ENCODE results near the gene ACAP3.

The ACAP3 gene

GRCh38 chr1:1284221-1285101, 23.3 kb downstream of the ACAP3 start:
- DNase-seq = no peak

- DNase-seq = no peak
Measured at GRCh38 chr1:1283821-1284220, 23.9 kb downstream of the ACAP3 start.

GRCh38 chr1:1282998-1283397, 24.7 kb downstream of the ACAP3 start:
- DNase-seq = no peak

GRCh38 chr1:1281533-1282321, 26.0 kb downstream of the ACAP3 start:
- DNase-seq = no peak

- DNase-seq = no peak
Measured at GRCh38 chr1:1280782-1281481, 26.8 kb downstream of the ACAP3 start.

GRCh38 chr1:1279028-1279427, 28.7 kb downstream of the ACAP3 start:
- DNase-seq = no peak

- DNase-seq = no peak
Measured at GRCh38 chr1:1278620-1279019, 29.1 kb downstream of the ACAP3 start.

- no peak for DNase-seq
Measured at GRCh38 chr1:1275836-1276235, 31.9 kb downstream of the ACAP3 start.

- no peak for DNase-seq
Measured at GRCh38 chr1:1274931-1275431, 32.7 kb downstream of the ACAP3 start.

GRCh38 chr1:1274299-1274930, 33.3 kb downstream of the ACAP3 start:
- no peak for DNase-seq

GRCh38 chr1:1273512-1274298, 34.0 kb downstream of the ACAP3 start, which contains the start of gene UBE2J2:
Gene UBE2J2 (minus strand): TSS chr1:1273854. CDS start chr1:1267992, 5,862 bp downstream.
- peak; percentile 89 for DNase-seq

GRCh38 chr1:1273209-1273511, 34.6 kb downstream of the ACAP3 start:
- DNase-seq = no peak

GRCh38 chr1:1272341-1273208, 35.2 kb downstream of the ACAP3 start:
- no peak for DNase-seq

GRCh38 chr1:1270813-1271212, 36.9 kb downstream of the ACAP3 start:
- DNase-seq = no peak

GRCh38 chr1:1268284-1268682, 39.4 kb downstream of the ACAP3 start:
- no peak for DNase-seq

- no peak for DNase-seq
Measured at GRCh38 chr1:1267488-1268283, 40.0 kb downstream of the ACAP3 start.

GRCh38 chr1:1264868-1265272, 42.9 kb downstream of the ACAP3 start:
- DNase-seq = no peak

- no peak for DNase-seq
Measured at GRCh38 chr1:1264026-1264425, 43.7 kb downstream of the ACAP3 start.

- no peak for DNase-seq
Measured at GRCh38 chr1:1262758-1263157, 45.0 kb downstream of the ACAP3 start.

GRCh38 chr1:1262071-1262470, 45.7 kb downstream of the ACAP3 start:
- no peak for DNase-seq

Data from activated CD4-positive, CD25-positive, alpha-beta regulatory T cell treated with anti-CD3 and anti-CD28 coated beads, Interleukin-2, amount 50 U/mL, for 72 hours (primary cell).